ENCODE measurements around the gene SAMD4A.

DNA sequence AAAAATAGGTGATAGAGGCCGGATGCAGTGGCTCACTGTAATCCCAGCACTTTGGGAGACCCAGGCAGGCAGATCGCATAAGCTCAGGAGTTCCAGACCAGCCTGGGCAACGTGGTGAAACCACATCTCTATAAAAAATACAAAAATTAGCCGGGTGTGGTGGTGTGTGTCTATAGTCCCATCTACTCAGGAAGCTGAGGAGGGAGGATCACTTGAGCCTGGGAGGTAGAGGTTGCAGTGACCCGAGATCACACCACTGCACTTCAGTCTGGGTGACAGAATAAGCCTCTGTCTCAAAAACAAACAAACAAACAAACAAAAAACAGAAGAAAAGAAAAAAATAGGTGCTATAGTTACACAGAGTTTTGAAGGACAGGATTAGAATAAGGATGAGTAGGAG, 142.1 kb downstream of the SAMD4A start:
- TF ChIP-seq, protein P1, sequence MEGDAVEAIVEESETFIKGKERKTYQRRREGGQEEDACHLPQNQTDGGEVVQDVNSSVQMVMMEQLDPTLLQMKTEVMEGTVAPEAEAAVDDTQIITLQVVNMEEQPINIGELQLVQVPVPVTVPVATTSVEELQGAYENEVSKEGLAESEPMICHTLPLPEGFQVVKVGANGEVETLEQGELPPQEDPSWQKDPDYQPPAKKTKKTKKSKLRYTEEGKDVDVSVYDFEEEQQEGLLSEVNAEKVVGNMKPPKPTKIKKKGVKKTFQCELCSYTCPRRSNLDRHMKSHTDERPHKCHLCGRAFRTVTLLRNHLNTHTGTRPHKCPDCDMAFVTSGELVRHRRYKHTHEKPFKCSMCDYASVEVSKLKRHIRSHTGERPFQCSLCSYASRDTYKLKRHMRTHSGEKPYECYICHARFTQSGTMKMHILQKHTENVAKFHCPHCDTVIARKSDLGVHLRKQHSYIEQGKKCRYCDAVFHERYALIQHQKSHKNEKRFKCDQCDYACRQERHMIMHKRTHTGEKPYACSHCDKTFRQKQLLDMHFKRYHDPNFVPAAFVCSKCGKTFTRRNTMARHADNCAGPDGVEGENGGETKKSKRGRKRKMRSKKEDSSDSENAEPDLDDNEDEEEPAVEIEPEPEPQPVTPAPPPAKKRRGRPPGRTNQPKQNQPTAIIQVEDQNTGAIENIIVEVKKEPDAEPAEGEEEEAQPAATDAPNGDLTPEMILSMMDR (IDR thresholded peaks at IDR 0.05): no peak
- TF ChIP-seq POLR2A (IDR thresholded peaks at IDR 0.05): no peak

All from lower leg skin (tissue), 3 donors.